ENCODE measurements around the gene PCNP.
"Not testable (repeated sequence)": the region's sequence is repeated elsewhere in the genome, so short reads cannot be mapped to it uniquely, and the experiment has no call there.

Gene PCNP

GRCh38 chr3:101573449-101574387 is at the start of gene PCNP:
PCNP (plus strand) TSS chr3:101574180; CDS start chr3:101574216, 36 bp downstream.
- DNase-seq (ENCODE audit: low spot score): peak; percentile 99

GRCh38 chr3:101527441-101527840 is 46.5 kb upstream of the PCNP start:
- no peak for DNase-seq (ENCODE audit: low spot score)

GRCh38 chr3:101527906-101528305 is 46.1 kb upstream of the PCNP start:
- DNase-seq (ENCODE audit: low spot score): no peak

- no peak for DNase-seq (ENCODE audit: low spot score)
These were observed 43.9 kb upstream of the PCNP start for GRCh38 chr3:101529816-101530685.

GRCh38 chr3:101530686-101531047 is 43.3 kb upstream of the PCNP start:
- DNase-seq (ENCODE audit: low spot score): no peak

GRCh38 chr3:101531473-101532086 is 42.4 kb upstream of the PCNP start:
- no peak for DNase-seq (ENCODE audit: low spot score)

- no peak for DNase-seq (ENCODE audit: low spot score)
These were observed 41.0 kb upstream of the PCNP start for GRCh38 chr3:101532783-101533602.

- DNase-seq (ENCODE audit: low spot score): no peak
These were observed 40.4 kb upstream of the PCNP start for GRCh38 chr3:101533603-101533968.

- no peak for DNase-seq (ENCODE audit: low spot score)
These were observed 38.8 kb upstream of the PCNP start for GRCh38 chr3:101535221-101535620.

- DNase-seq (ENCODE audit: low spot score): no peak
These were observed 37.7 kb upstream of the PCNP start for GRCh38 chr3:101536266-101536665.

- not testable (repeated sequence) for DNase-seq (ENCODE audit: low spot score)
These were observed 37.0 kb upstream of the PCNP start for GRCh38 chr3:101536955-101537354.

GRCh38 chr3:101542957-101543356 is 31.0 kb upstream of the PCNP start:
- no peak for DNase-seq (ENCODE audit: low spot score)

- DNase-seq (ENCODE audit: low spot score): no peak
These were observed 29.7 kb upstream of the PCNP start for GRCh38 chr3:101544161-101544850.

- DNase-seq (ENCODE audit: low spot score): no peak
These were observed 25.4 kb upstream of the PCNP start for GRCh38 chr3:101548527-101549105.

- no peak for DNase-seq (ENCODE audit: low spot score)
These were observed 24.5 kb upstream of the PCNP start for GRCh38 chr3:101549473-101549872.

- not testable (repeated sequence) for DNase-seq (ENCODE audit: low spot score)
These were observed 22.5 kb upstream of the PCNP start for GRCh38 chr3:101551359-101552081.

GRCh38 chr3:101553381-101553780 is 20.6 kb upstream of the PCNP start:
- not testable (repeated sequence) for DNase-seq (ENCODE audit: low spot score)

- DNase-seq (ENCODE audit: low spot score): no peak
These were observed 17.9 kb upstream of the PCNP start for GRCh38 chr3:101556064-101556463.

- DNase-seq (ENCODE audit: low spot score): peak; percentile 93
These were observed 12.2 kb upstream of the PCNP start, which contains the start of gene TRMT10C for GRCh38 chr3:101561630-101562328. TRMT10C (plus strand) TSS chr3:101561868; CDS start chr3:101564782, 2,914 bp downstream.
